NAMALWA (cell line): Measurements from ENCODE around the gene CCL11.
"Not testable (repeated sequence)": the region's sequence is repeated elsewhere in the genome, so short reads cannot be mapped to it uniquely, and the experiment has no call there.

ENCODE experiments used
- DNase-seq: peaks from one replicate; pipeline ENCODE4 v3.0.0-alpha.2; 2015; ENCODE audit warnings: low spot score

The CCL11 gene

DNA sequence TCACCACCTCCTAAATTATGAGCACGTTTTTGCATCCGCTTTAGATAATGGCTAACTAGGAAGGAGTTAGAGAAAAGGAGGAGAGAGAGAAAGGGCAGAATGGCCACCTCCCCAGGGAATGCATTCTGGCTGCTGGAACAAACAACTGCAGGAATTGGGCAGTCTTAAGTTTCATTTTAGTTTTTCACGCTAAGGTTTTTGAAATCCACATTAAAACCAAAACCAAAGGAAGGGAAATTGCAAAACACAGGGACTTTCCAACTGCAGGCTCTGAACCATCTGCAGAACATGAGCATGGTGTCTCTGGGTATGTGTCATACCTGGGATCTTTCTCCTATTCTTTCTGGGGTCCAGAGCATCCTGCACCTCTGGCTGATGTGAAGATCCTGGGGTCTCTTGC is 21.6 kb downstream of the CCL11 start:
- DNase-seq = no peak

- no peak for DNase-seq
Observed at GRCh38 chr17:34308371-34308770, 22.8 kb downstream of the CCL11 start.

DNA sequence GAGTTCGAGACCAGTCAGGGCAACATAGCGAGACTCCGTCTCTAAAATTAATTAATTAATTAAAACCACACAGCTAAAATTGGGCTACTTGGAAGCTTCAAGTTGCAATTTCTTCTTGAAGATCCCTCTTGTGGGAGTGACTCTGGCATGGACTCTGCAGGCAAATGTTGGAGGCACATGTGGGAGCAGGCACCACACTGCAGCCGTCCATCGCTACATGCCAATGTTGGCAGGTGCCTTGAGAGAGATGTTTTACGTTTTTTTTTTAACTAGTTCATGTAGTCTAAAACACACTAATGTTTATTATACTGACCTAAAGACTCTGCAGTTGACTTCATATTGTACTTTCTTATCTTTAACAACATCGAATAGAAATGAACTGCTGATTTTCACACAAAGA is 25.7 kb downstream of the CCL11 start:
- no peak for DNase-seq

- no peak for DNase-seq
Observed at GRCh38 chr17:34312080-34312479, 26.5 kb downstream of the CCL11 start.

DNA sequence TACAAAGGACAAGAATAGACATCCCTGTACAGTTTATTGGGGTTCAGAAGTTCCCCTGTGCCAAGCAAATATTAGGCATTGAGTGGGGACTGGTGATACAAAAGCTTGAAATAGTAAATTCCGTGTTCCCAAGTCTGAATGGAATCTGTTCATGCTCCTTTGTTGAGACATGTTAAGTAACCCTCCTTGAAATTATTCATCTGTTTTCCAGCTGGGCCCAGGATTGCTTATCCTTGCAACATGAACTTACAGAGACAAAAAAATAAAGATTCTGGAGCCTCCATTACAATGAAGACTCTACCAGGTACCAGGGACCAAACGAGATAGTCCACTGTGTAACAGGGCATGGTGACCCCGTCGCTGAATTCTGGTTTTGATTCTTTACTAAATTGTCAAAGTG is 27.6 kb downstream of the CCL11 start:
- no peak for DNase-seq

GRCh38 chr17:34314279-34314678 is 28.7 kb downstream of the CCL11 start:
- DNase-seq = no peak

DNA sequence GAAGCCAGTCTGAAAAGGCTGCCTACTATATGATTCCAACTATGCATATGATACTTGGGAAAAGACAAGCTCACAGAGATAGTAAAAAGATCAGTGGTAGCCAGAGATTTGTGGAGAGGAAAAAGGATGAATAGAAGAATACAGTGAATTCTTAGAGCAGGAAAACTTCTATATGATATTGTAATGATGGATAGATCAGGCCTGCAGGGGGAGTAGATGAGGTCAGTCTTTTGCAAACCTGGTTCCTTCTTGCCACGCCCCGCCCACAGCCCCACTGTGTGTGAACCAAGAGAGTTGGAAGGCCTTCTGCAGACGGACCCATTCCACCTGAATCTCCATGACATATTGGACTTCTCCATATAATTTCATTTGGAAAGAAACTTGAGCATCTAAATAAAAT is 32.9 kb downstream of the CCL11 start:
- peak; percentile 57 for DNase-seq

- no peak for DNase-seq
Observed at GRCh38 chr17:34319039-34319483, 33.5 kb downstream of the CCL11 start, which contains the start of gene CCL8. TSS of gene CCL8 (plus strand) at chr17:34319435. CDS start at chr17:34319502, 67 bp downstream.

- no peak for DNase-seq
Observed at GRCh38 chr17:34321964-34322363, 36.4 kb downstream of the CCL11 start.

DNA sequence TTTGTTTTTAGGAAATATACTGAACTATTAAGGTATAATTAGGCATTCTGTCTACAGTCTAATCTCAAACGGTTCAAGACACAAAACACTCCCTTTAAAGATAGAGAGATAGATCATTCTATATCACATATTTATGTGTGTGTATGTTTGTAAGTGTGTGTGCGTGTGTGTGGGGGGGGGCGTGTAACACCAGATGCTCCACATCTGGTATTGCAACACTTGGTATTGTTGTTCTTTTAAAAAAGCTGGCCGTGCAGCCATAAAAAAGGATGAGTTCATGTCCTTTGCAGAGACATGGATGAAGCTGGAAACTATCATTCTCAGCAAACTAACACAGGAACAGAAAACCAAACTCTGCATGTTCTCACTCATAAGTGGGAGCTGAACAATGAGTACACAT is 42.0 kb downstream of the CCL11 start:
- DNase-seq = not testable (repeated sequence)

- DNase-seq = no peak
Observed at GRCh38 chr17:34337701-34338100, 52.2 kb downstream of the CCL11 start.
